VCaP (cell line): ENCODE results near the gene RER1.
A peak's percentile ranks its signal among the peaks of the same experiment; 100 is the strongest.

ENCODE experiments used
- H3K27ac ChIP-seq: fragments of 450-650 bp; 2 replicates; pipeline ENCODE4 v1.5.1; 2017
- TF ChIP-seq, protein P1 (sequence below): fragments of 450-650 bp; conservative IDR thresholded peaks from 2 replicates; pipeline ENCODE4 v1.5.1; 2017; ENCODE audit warnings: mild to moderate bottlenecking, moderate library complexity

RER1 gene

DNA sequence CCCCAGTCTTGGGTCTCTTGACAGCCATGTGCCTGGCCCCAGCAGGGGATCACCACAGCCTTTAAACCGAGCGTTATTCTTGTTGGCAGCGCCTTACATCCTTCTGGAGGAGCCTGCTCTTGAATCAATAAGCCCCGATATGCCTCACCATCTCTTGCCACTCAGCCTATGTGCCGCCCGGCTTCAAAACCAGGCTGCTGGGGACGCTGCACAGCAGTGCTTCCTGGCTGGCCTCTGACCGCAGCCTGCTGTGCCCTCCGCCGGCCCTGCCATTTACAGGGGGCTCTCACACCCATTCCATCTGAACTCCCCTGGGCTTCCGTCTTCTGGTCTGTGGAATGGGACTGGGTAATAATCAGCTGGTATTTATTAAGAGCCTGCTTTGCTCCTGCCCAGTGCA lies 23.7 kb downstream of the RER1 start:
- TF ChIP-seq, protein P1, sequence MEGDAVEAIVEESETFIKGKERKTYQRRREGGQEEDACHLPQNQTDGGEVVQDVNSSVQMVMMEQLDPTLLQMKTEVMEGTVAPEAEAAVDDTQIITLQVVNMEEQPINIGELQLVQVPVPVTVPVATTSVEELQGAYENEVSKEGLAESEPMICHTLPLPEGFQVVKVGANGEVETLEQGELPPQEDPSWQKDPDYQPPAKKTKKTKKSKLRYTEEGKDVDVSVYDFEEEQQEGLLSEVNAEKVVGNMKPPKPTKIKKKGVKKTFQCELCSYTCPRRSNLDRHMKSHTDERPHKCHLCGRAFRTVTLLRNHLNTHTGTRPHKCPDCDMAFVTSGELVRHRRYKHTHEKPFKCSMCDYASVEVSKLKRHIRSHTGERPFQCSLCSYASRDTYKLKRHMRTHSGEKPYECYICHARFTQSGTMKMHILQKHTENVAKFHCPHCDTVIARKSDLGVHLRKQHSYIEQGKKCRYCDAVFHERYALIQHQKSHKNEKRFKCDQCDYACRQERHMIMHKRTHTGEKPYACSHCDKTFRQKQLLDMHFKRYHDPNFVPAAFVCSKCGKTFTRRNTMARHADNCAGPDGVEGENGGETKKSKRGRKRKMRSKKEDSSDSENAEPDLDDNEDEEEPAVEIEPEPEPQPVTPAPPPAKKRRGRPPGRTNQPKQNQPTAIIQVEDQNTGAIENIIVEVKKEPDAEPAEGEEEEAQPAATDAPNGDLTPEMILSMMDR, result no peak
- H3K27ac ChIP-seq, result peak overlapping the region; percentile 99

DNA sequence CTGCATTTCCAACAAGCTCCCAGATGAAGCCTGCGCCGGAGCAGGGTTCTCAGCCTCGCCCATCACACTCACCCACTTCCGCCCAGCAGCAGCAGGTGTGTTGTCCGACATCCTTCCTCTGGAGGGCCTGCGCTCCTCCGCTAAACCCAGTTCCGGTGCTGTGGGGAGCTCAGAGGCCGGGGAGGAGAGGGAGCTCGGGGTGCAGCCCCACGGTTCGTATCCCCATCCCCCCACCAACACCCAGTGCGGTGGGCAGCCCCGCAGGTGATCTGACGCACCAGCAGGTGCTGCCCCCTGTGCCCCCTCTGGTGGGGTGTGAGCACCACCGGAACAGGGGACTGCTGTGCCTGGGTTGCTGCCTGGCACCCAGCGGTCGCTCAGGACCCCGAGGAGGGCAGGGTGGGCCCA lies 24.2 kb downstream of the RER1 start:
- H3K27ac ChIP-seq, result peak overlapping the region; percentile 99
- TF ChIP-seq, protein P1, result peak; percentile 16

DNA sequence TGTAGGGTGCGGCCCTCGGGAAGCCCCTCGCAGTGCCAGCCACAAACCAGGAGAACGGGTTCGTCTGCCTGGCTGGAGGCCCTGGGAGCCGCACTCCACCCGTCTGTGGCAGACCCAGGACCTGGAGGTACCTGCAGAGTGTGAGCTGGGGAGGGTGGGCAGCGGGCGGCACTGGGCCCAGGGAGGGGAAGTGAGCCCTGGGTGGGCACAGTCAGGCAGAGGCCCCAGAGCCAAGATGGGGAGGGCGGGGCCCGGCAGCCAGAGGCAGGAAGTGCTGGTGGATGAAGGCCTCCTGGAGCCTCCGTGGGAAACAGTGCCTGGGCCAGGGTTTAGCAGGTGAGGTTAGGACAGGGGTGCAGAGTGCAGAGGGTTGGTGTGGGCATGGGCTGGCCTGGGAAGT lies 24.8 kb downstream of the RER1 start:
- H3K27ac ChIP-seq, result peak overlapping the region; percentile 99
- TF ChIP-seq, protein P1, result no peak

DNA sequence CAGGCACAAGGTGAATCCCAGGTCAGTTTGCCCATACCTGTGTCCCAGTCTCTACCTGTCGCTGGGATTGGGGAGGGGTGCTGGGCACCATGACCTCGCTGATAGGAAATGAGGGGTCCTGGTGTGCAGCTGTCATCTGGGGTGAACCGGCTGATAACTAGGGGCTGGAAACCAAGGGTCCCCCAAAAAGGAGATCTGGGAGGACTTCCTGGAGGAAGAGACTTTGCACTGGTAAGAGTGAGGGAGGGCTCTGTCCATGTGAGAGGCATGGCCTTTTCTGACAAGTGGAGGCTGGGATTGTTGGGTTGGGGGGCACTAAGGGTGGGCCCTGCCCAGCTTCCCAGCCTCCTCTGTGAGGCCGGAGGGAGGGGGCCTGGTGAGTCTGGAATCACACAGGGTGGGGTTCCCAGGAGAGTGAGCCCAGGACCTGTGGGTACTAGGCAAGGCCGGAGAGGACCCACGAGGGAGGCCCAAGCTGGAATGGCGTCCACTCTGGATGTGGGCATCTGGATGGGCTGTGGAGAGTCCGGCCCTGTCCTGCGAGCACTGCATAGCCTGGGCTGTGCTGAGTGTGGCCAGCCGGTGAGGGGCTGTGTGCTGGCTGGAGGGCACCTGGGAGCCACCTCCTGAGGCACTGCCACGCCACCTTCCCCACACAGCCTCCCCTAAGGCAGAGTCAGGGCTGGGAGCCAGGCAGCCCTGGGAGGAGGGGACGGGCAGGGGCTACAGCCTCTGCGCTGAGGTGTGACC lies 25.6 kb downstream of the RER1 start:
- TF ChIP-seq, protein P1, result no peak
- peak overlapping the region; percentile 99; the same call in 1 of the 2 replicates for H3K27ac ChIP-seq

DNA sequence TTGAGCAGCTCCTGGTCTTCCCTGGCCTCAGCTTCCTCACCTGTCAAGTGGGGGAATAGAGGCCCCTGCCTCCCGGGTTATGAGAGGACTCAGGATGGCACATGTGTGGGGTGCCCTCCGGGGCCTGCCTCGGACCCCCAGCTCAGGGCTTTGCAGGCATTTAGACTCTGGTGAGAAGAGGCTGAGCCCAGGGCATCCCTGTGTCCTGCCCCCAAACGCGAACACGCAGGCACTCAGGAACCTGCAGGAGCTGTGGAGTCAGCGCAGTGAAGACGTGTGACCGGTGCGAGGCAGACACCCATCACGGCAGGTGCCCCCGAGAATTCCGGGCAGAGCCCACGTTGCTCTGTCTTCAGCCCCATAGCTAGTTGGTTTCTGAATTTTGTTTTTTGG lies 26.2 kb downstream of the RER1 start:
- TF ChIP-seq, protein P1, result no peak
- H3K27ac ChIP-seq, result no peak overlapping the region

DNA sequence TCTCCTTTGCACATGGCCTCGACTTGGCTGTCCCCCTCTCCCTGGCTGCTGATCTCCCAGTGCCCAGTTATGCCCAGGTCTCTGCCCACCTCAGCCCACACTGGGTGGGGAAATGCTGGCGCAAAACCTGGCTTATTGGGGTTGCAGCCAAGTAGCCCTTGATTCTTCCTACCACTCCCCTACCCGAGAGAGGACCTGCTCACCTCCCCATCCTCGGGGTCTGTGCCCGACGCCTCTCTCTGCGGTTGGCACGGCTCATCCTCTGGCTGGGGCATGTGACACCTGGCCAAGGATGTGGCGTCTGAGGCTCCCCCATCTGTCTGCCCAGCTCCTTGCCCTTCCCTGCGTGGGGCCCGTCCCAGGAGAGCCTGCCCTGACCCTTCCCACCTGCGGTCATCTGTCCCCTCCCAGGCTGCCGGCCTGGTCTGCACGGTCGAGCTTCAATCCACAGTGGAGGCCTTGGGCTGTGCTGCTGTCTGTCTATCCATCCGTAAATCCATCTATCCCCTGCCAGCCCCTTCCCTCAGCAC lies 27.2 kb downstream of the RER1 start:
- no peak overlapping the region for H3K27ac ChIP-seq
- TF ChIP-seq, protein P1, result no peak

DNA sequence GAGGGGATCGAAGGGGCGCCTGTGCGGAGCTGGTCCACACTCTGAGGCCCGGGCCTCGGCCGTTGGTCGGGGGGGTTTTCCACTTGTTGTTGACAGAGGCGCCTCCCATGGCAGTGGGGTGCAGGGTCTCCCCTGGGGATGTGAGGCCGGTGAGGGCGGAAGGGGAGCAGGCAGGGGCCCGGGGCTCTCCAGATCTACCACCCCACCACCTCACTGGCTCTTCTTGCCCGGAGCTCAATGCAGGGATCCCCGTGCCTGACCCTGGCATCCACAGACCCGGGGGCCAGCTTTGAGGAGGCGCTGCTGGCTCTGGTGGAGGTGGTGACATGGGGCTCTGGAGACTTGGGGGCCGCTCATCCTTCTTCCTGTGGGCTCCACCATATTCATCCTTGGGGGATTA lies 27.8 kb downstream of the RER1 start:
- TF ChIP-seq, protein P1, result no peak
- no peak overlapping the region for H3K27ac ChIP-seq
